ENCODE measurements around the gene HP.
"Not testable (repeated sequence)": the region's sequence is repeated elsewhere in the genome, so short reads cannot be mapped to it uniquely, and the experiment has no call there.

HP gene

GRCh38 chr16:72043539-72043938 lies 10.8 kb upstream of the HP start:
- no peak for DNase-seq

GRCh38 chr16:72044296-72044695 lies 10.0 kb upstream of the HP start:
- no peak for DNase-seq

- DNase-seq, result no peak
Measured at GRCh38 chr16:72044825-72045359, 9.4 kb upstream of the HP start.

GRCh38 chr16:72049110-72049509 lies 5.2 kb upstream of the HP start:
- no peak for DNase-seq

- no peak for DNase-seq
Measured at GRCh38 chr16:72050769-72051464, 3.4 kb upstream of the HP start.

- DNase-seq, result no peak
Measured at GRCh38 chr16:72051818-72052217, 2.5 kb upstream of the HP start.

GRCh38 chr16:72055911-72056310 lies 1.6 kb downstream of the HP start:
- DNase-seq, result no peak

GRCh38 chr16:72057313-72057712 lies 3.0 kb downstream of the HP start:
- DNase-seq, result not testable (repeated sequence)

GRCh38 chr16:72059060-72059459 lies 4.8 kb downstream of the HP start:
- peak; percentile 8 for DNase-seq

- no peak for DNase-seq
Measured at GRCh38 chr16:72060405-72060804, 6.1 kb downstream of the HP start.

- no peak for DNase-seq
Measured at GRCh38 chr16:72061564-72061963, 7.3 kb downstream of the HP start.

GRCh38 chr16:72064361-72064894 lies 10.1 kb downstream of the HP start:
- DNase-seq, result no peak

- no peak for DNase-seq
Measured at GRCh38 chr16:72066747-72067146, 12.4 kb downstream of the HP start.

GRCh38 chr16:72068930-72069329 lies 14.6 kb downstream of the HP start:
- no peak for DNase-seq

GRCh38 chr16:72072514-72073342 lies 18.4 kb downstream of the HP start:
- DNase-seq, result no peak

- DNase-seq, result no peak
Measured at GRCh38 chr16:72073560-72074230, 19.4 kb downstream of the HP start.

- not testable (repeated sequence) for DNase-seq
Measured at GRCh38 chr16:72075067-72075466, 20.8 kb downstream of the HP start.

- not testable (repeated sequence) for DNase-seq
Measured at GRCh38 chr16:72076991-72077706, 22.8 kb downstream of the HP start.

- DNase-seq, result no peak
Measured at GRCh38 chr16:72083778-72084404, 29.6 kb downstream of the HP start.

- no peak for DNase-seq
Measured at GRCh38 chr16:72084445-72084844, 30.1 kb downstream of the HP start.

- DNase-seq, result no peak
Measured at GRCh38 chr16:72085002-72085401, 30.7 kb downstream of the HP start.

- DNase-seq, result no peak
Measured at GRCh38 chr16:72091217-72091616, 36.9 kb downstream of the HP start.

All from NCI-H2029 (cell line).